ENCODE measurements around the gene CCSER1.

CCSER1 gene

GRCh38 chr4:90660672-90661071 lies 533.5 kb downstream of the CCSER1 start:
- H3K4me3 ChIP-seq (ENCODE audit: low read depth, low read length, poor library complexity, severe bottlenecking): no peak overlapping the region
- no peak for TF ChIP-seq EZH2 (IDR thresholded peaks at IDR 0.05; ENCODE audit: borderline replicate concordance, low read length)
- TF ChIP-seq CTCF (IDR thresholded peaks at IDR 0.05; ENCODE audit: low read length): no peak
- no peak overlapping the region for H3K9ac ChIP-seq (ENCODE audit: low read length)
- H3K9me3 ChIP-seq (ENCODE audit: low read length): no peaks in the 10 kb centered on the region
- H3K27ac ChIP-seq (ENCODE audit: low read depth, low read length, poor library complexity, severe bottlenecking): no peak overlapping the region
- H3K4me2 ChIP-seq (ENCODE audit: low read length): no peak overlapping the region
- no peaks in the 10 kb centered on the region for H3F3A ChIP-seq (ENCODE audit: insufficient read depth, low read length)
- H4K20me1 ChIP-seq (ENCODE audit: insufficient read depth, low read length): no peaks in the 10 kb centered on the region
- no peaks in the 10 kb centered on the region for H3K4me1 ChIP-seq (ENCODE audit: insufficient read depth, low read length, severe bottlenecking)
- H2AFZ ChIP-seq (ENCODE audit: low read length): no peak overlapping the region
- 0 out of 2 replicates have a peak, but pooled peaks cover 2% of the 10 kb centered on the region for H3K9me2 ChIP-seq (ENCODE audit: low read depth, low read length)
- H3K36me3 ChIP-seq (ENCODE audit: insufficient read depth, low read length): no peaks in the 10 kb centered on the region
- H3K79me2 ChIP-seq (ENCODE audit: insufficient read depth, low read length): no peaks in the 10 kb centered on the region
- no peaks in the 10 kb centered on the region for H3K27me3 ChIP-seq (ENCODE audit: insufficient read depth, low read length)

- no peak overlapping the region for H3K4me3 ChIP-seq (ENCODE audit: low read depth, low read length, poor library complexity, severe bottlenecking)
- TF ChIP-seq CTCF (IDR thresholded peaks at IDR 0.05; ENCODE audit: low read length): no peak
- no peak for TF ChIP-seq EZH2 (IDR thresholded peaks at IDR 0.05; ENCODE audit: borderline replicate concordance, low read length)
These were observed 543.0 kb downstream of the CCSER1 start for GRCh38 chr4:90670183-90670582.

GRCh38 chr4:90689739-90690138 lies 562.5 kb downstream of the CCSER1 start:
- Histone ChIP-seq H3K9ac (ENCODE audit: low read length) (no peak overlapping the region), H4K20me1 (ENCODE audit: insufficient read depth, low read length) (no peaks in the 10 kb centered on the region), H3K4me2 (ENCODE audit: low read length) (no peak overlapping the region), H3K4me1 (ENCODE audit: insufficient read depth, low read length, severe bottlenecking) (no peaks in the 10 kb centered on the region), H3K9me3 (ENCODE audit: low read length) (no peaks in the 10 kb centered on the region), H3K27me3 (ENCODE audit: insufficient read depth, low read length) (no peaks in the 10 kb centered on the region), H3K9me2 (ENCODE audit: low read depth, low read length) (no peaks in the 10 kb centered on the region), H2AFZ (ENCODE audit: low read length) (no peak overlapping the region), H3K4me3 (ENCODE audit: low read depth, low read length, poor library complexity, severe bottlenecking) (no peak overlapping the region), H3K27ac (ENCODE audit: low read depth, low read length, poor library complexity, severe bottlenecking) (no peak overlapping the region), H3K36me3 (ENCODE audit: insufficient read depth, low read length) (no peaks in the 10 kb centered on the region), H3F3A (ENCODE audit: insufficient read depth, low read length) (0 out of 2 replicates have a peak, but pooled peaks cover 4% of the 10 kb centered on the region), H3K79me2 (ENCODE audit: insufficient read depth, low read length) (no peaks in the 10 kb centered on the region)
- no peak for TF ChIP-seq CTCF (IDR thresholded peaks at IDR 0.05; ENCODE audit: low read length)
- no peak for TF ChIP-seq EZH2 (IDR thresholded peaks at IDR 0.05; ENCODE audit: borderline replicate concordance, low read length)

More at GRCh38 chr4:90670183-90670582, 543.0 kb downstream of the CCSER1 start:
- H3F3A ChIP-seq (ENCODE audit: insufficient read depth, low read length): no peaks in the 10 kb centered on the region
- H3K27me3 ChIP-seq (ENCODE audit: insufficient read depth, low read length): no peaks in the 10 kb centered on the region
- no peaks in the 10 kb centered on the region for H3K36me3 ChIP-seq (ENCODE audit: insufficient read depth, low read length)
- H3K4me2 ChIP-seq (ENCODE audit: low read length): no peak overlapping the region
- H3K4me1 ChIP-seq (ENCODE audit: insufficient read depth, low read length, severe bottlenecking): no peaks in the 10 kb centered on the region
- no peak overlapping the region for H3K27ac ChIP-seq (ENCODE audit: low read depth, low read length, poor library complexity, severe bottlenecking)
- H3K79me2 ChIP-seq (ENCODE audit: insufficient read depth, low read length): no peaks in the 10 kb centered on the region
- H3K9me3 ChIP-seq (ENCODE audit: low read length): no peaks in the 10 kb centered on the region
- no peaks in the 10 kb centered on the region for H4K20me1 ChIP-seq (ENCODE audit: insufficient read depth, low read length)
- no peak overlapping the region for H3K9ac ChIP-seq (ENCODE audit: low read length)
- no peak overlapping the region for H2AFZ ChIP-seq (ENCODE audit: low read length)
- no peaks in the 10 kb centered on the region for H3K9me2 ChIP-seq (ENCODE audit: low read depth, low read length)

Measured in OCI-LY1 (cell line).